Esophagus squamous epithelium (tissue), 4 donors: ENCODE results near the gene SSTR3.
"Not testable (repeated sequence)": the region's sequence is repeated elsewhere in the genome, so short reads cannot be mapped to it uniquely, and the experiment has no call there.

ENCODE experiments used
- POLR2A ChIP-seq, 4 donors: fragments of 450-650 bp; IDR thresholded peaks; one replicate each; pipeline ENCODE4 v1.6.1; 2017; ENCODE audit warnings: antibody characterized with exemption in 4 of 4, mild to moderate bottlenecking in 4 of 4, moderate library complexity in 3 of 4
- TF ChIP-seq, protein P1 (sequence below), 6 experiments: fragments of 450-650 bp in 4 of 6; fragments of 200-600 bp in 2 of 6; sonication (generic) in 2 of 6; IDR thresholded peaks; one replicate each; pipeline ENCODE4 v1.5.1; 2016 to 2019; ENCODE audit warnings: antibody characterized with exemption in 6 of 6, mild to moderate bottlenecking in 4 of 6, moderate library complexity in 4 of 6

DNA sequence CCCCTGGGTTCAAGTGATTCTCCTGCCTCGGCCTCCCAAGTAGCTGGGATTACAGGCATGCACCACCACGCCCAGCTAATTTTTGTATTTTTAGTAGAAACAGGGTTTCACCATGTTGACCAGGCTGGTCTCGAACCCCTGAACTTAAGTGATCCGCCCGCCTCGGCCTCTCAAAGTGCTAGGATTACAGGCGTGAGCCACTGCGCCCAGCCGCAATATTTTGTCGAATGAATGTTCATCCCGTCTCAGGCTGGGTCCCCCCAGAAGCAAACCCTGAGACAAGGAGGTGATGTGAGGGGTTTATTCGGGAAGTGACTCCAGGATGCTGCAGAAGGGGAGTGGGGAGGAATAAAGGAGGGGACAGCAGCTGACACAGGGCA, 21.1 kb upstream of the SSTR3 start:
- TF ChIP-seq, protein P1, sequence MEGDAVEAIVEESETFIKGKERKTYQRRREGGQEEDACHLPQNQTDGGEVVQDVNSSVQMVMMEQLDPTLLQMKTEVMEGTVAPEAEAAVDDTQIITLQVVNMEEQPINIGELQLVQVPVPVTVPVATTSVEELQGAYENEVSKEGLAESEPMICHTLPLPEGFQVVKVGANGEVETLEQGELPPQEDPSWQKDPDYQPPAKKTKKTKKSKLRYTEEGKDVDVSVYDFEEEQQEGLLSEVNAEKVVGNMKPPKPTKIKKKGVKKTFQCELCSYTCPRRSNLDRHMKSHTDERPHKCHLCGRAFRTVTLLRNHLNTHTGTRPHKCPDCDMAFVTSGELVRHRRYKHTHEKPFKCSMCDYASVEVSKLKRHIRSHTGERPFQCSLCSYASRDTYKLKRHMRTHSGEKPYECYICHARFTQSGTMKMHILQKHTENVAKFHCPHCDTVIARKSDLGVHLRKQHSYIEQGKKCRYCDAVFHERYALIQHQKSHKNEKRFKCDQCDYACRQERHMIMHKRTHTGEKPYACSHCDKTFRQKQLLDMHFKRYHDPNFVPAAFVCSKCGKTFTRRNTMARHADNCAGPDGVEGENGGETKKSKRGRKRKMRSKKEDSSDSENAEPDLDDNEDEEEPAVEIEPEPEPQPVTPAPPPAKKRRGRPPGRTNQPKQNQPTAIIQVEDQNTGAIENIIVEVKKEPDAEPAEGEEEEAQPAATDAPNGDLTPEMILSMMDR (IDR thresholded peaks at IDR 0.05), result not testable (repeated sequence)
- TF ChIP-seq POLR2A (IDR thresholded peaks at IDR 0.05), result not testable (repeated sequence)
